HepG2 (cell line): ENCODE data around the gene PCGF2. TPM values are rescaled to one million over a fixed set of nuclear protein-coding genes. Genes with fewer than 3 reads are reported as not detected.
A peak's percentile ranks its signal among the peaks of the same experiment; 100 is the strongest.

Source experiments
- ATF6 ChIP-seq: sonication (generic); formaldehyde crosslinking; conservative IDR thresholded peaks from 2 replicates; pipeline ENCODE4 v1.4.0; 2020; ENCODE audit warnings: missing genetic modification reagents
- BORCS8-MEF2B ChIP-seq: sonication (generic); formaldehyde crosslinking; IDR thresholded peaks from 2 replicates; pipeline ENCODE4 v1.8.0; 2022; ENCODE audit warnings: mild to moderate bottlenecking, missing genetic modification reagents
- CBFB ChIP-seq: sonication (generic); formaldehyde crosslinking; IDR thresholded peaks from 2 replicates; pipeline ENCODE4 v1.4.0; 2020; ENCODE audit warnings: missing genetic modification reagents
- CBX5 ChIP-seq: sonication (generic); formaldehyde crosslinking; IDR thresholded peaks from 2 replicates; pipeline ENCODE4 v1.4.0; 2020; ENCODE audit warnings: missing genetic modification reagents, borderline replicate concordance
- CENPBD1 ChIP-seq: sonication (generic); formaldehyde crosslinking; IDR thresholded peaks from 2 replicates; pipeline ENCODE4 v1.8.0; 2022; ENCODE audit warnings: missing genetic modification reagents, low read depth, mild to moderate bottlenecking, borderline replicate concordance
- IKZF4 ChIP-seq: sonication (generic); formaldehyde crosslinking; IDR thresholded peaks from 2 replicates; pipeline ENCODE4 v1.5.1; 2020; ENCODE audit warnings: borderline replicate concordance, mild to moderate bottlenecking, low read depth, missing genetic modification reagents; ENCODE audit errors: not compliant biosample characterization
- KDM1A ChIP-seq: IDR thresholded peaks from 2 replicates; pipeline ENCODE4 v1.6.1; 2016; ENCODE audit warnings: missing compliant biosample characterization
- PLSCR1 ChIP-seq: sonication (generic); formaldehyde crosslinking; IDR thresholded peaks from 2 replicates; pipeline ENCODE4 v1.5.0; 2020; ENCODE audit warnings: missing genetic modification reagents, mild to moderate bottlenecking, borderline replicate concordance
- RAD51 ChIP-seq: fragments of 450-650 bp; IDR thresholded peaks from 2 replicates; pipeline ENCODE4 v1.6.1; 2016; ENCODE audit warnings: borderline replicate concordance
- RBM22 ChIP-seq: fragments of 200-400 bp; formaldehyde crosslinking; optimal IDR thresholded peaks from 2 replicates; pipeline ENCODE3; 2017; ENCODE audit warnings: mild to moderate bottlenecking, low read length, moderate library complexity
- RFXAP ChIP-seq: sonication (generic); formaldehyde crosslinking; IDR thresholded peaks from 2 replicates; pipeline ENCODE4 v1.4.0; 2020; ENCODE audit warnings: missing genetic modification reagents, borderline replicate concordance
- SMARCC2 ChIP-seq: fragments of 450-650 bp; IDR thresholded peaks from 2 replicates; pipeline ENCODE4 v1.6.1; 2017; ENCODE audit warnings: antibody characterized with exemption, mild to moderate bottlenecking
- TBL1XR1 ChIP-seq: fragments of 150-350 bp; IDR thresholded peaks from 2 replicates; pipeline ENCODE4 v1.6.1; 2014; ENCODE audit warnings: borderline replicate concordance, low read length; ENCODE audit not compliant: partially characterized antibody
- TSC22D2 ChIP-seq: sonication (generic); formaldehyde crosslinking; IDR thresholded peaks from 2 replicates; pipeline ENCODE4 v1.5.1; 2020; ENCODE audit warnings: missing genetic modification reagents, mild to moderate bottlenecking, borderline replicate concordance
- ZFYVE20 ChIP-seq: sonication (generic); formaldehyde crosslinking; IDR thresholded peaks from 2 replicates; pipeline ENCODE4 v1.8.0; 2023; ENCODE audit warnings: low read depth, mild to moderate bottlenecking, moderate library complexity, missing genetic modification reagents, borderline replicate concordance
- ZNF124 ChIP-seq: sonication (generic); formaldehyde crosslinking; IDR thresholded peaks from 2 replicates; pipeline ENCODE4 v1.4.0; 2020; ENCODE audit warnings: missing genetic modification reagents
- ZNF34 ChIP-seq: sonication (generic); formaldehyde crosslinking; IDR thresholded peaks from 2 replicates; pipeline ENCODE4 v1.4.0; 2020; ENCODE audit warnings: mild to moderate bottlenecking, missing genetic modification reagents, borderline replicate concordance
- ZNF687 ChIP-seq: sonication (generic); formaldehyde crosslinking; IDR thresholded peaks from 2 replicates; pipeline ENCODE4 v1.5.1; 2020; ENCODE audit warnings: mild to moderate bottlenecking, missing genetic modification reagents, moderate library complexity
- ZNF7 ChIP-seq: IDR thresholded peaks from 2 replicates; pipeline ENCODE4 v1.6.1; 2016; ENCODE audit warnings: missing biosample characterization, missing genetic modification reagents
- ZNF782 ChIP-seq: sonication (generic); formaldehyde crosslinking; IDR thresholded peaks from 2 replicates; pipeline ENCODE4 v1.4.0; 2020; ENCODE audit warnings: missing genetic modification reagents, mild to moderate bottlenecking, borderline replicate concordance
- ZNF891 ChIP-seq: sonication (generic); formaldehyde crosslinking; IDR thresholded peaks from 2 replicates; pipeline ENCODE4 v1.5.0; 2020; ENCODE audit warnings: mild to moderate bottlenecking, missing genetic modification reagents
- polyA plus RNA-seq, 8 experiments: library from polyadenylated mRNA; depleted of rRNA in 3 of 8; stranded (reverse) in 7 of 8; unstranded in 1 of 8; fragments of >200 nt; fragmentation: Illumina TruSeq in 4 of 8; extraction: Trizol in 4 of 8; gene quantifications; 2 replicates each; pipeline versions ENCODE4 v1.2.1 to v1.2.3, GENCODE V29; 2011 to 2016; ENCODE audit warnings: low read depth in 4 of 8, missing spikeins in 1 of 8, mixed read lengths in 1 of 8; ENCODE audit not compliant: insufficient read depth in 1 of 8
- total RNA-seq, 5 experiments: library from RNA; depleted of rRNA; stranded (reverse); fragments of >200 nt; fragmentation: Illumina TruSeq; extraction: Trizol; gene quantifications; 2 replicates each; pipeline ENCODE4 v1.2.3, GENCODE V29; 2016; ENCODE audit warnings: low read depth in 1 of 5

Gene PCGF2
- total and polyA plus RNA-seq, 2 of the 13 experiments (the other 11 are each of a cell fraction or from before 2014, with no cell fraction given): 11.6 to 29.4 TPM

- TF ChIP-seq CBX5 (CRISPR knock-in tag) (peak; percentile 62; the same call in 1 of the 2 replicates), ZNF7 (CRISPR knock-in tag) (no peak), IKZF4 (peak; percentile 42), ZNF687 (CRISPR knock-in tag) (peak; percentile 96), ATF6 (CRISPR knock-in tag) (no peak), TSC22D2 (CRISPR knock-in tag) (0 out of 2 replicates have a peak, but pooled peaks have one; percentile 18), ZNF34 (CRISPR knock-in tag) (0 out of 2 replicates have a peak, but pooled peaks have one; percentile 32), RFXAP (no peak; the same call in 1 of the 2 replicates), SMARCC2 (no peak), ZNF782 (CRISPR knock-in tag) (peak; percentile 84; the same call in 1 of the 2 replicates), TBL1XR1 (no peak), ZNF124 (CRISPR knock-in tag) (peak; percentile 81; the same call in 1 of the 2 replicates), CBFB (CRISPR knock-in tag) (peak; percentile 83; the same call in 1 of the 2 replicates), RBM22 (no peak), CENPBD1 (CRISPR knock-in tag) (no peak), ZNF891 (CRISPR knock-in tag) (0 out of 2 replicates have a peak, but pooled peaks have one; percentile 6), ZFYVE20 (CRISPR knock-in tag) (peak; percentile 67; the same call in 1 of the 2 replicates), BORCS8-MEF2B (CRISPR knock-in tag) (peak; percentile 82; the same call in 1 of the 2 replicates), PLSCR1 (CRISPR knock-in tag) (0 out of 2 replicates have a peak, but pooled peaks have one; percentile 45), RAD51 (no peak), KDM1A (peak; percentile 60)
These were observed 45.8 kb downstream of the PCGF2 start (continued) for GRCh38 chr17:38702166-38702915.
